ENCODE measurements around the gene PACS1.
A peak's percentile ranks its signal among the peaks of the same experiment; 100 is the strongest.

GRCh38 chr11:66268952-66269905, 199.2 kb downstream of the PACS1 start:
- TF ChIP-seq CTCF (conservative IDR thresholded peaks at IDR 0.05; ENCODE audit: low read length) = peak; percentile 29
- TF ChIP-seq EZH2phosphoT487 (IDR thresholded peaks at IDR 0.05; ENCODE audit: borderline replicate concordance) = no peak
